Measurements from ENCODE around the gene WASHC3. TPM values are rescaled to one million over a fixed set of nuclear protein-coding genes. Genes with fewer than 3 reads are reported as not detected.
"Not testable (repeated sequence)": the region's sequence is repeated elsewhere in the genome, so short reads cannot be mapped to it uniquely, and the experiment has no call there.

The WASHC3 gene
- total RNA-seq, 2 donors from 2014 or later, result 56.6 to 66.1 TPM

DNA sequence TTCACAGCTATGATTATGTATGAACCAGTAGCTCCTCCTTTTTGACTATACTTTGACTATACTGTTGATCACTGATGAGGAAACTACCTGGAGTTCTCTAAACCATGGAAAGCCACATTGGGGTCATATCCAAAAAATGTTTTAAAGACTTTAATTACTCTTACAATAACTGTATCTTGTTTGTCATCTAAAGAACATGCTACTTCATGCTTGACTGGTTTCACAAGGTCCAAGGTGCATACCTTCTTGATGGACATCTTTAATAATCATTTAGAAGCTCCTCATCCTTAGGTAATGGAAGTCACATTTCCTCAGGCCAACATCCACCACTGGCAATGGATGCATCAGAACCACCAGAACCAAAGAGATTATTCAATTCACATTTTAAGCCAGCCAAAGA is 29.9 kb downstream of the WASHC3 start:
- no peaks in the 10 kb centered on the region for H3K27me3 Mint-ChIP-seq (ENCODE audit: low read depth)
- no peaks in the 10 kb centered on the region for H3K9me3 Mint-ChIP-seq
- peaks cover 2 to 6% of the 10 kb centered on the region in 2 donors for H3K36me3 Mint-ChIP-seq (ENCODE audit: insufficient read depth in 2 of 2)
- no peak for DNase-seq
- no peak overlapping the region for H3K4me3 Mint-ChIP-seq
- no peak overlapping the region for H3K27ac Mint-ChIP-seq
- no peak for ATAC-seq (replicated peaks in 1 of 2)
- no peaks in the 10 kb centered on the region for H3K4me1 Mint-ChIP-seq (ENCODE audit: low read depth)

- no peak for DNase-seq
- H3K4me1 Mint-ChIP-seq (ENCODE audit: low read depth), result no peaks in the 10 kb centered on the region
These were observed 32.6 kb downstream of the WASHC3 start for GRCh38 chr12:102029141-102029540.

DNA sequence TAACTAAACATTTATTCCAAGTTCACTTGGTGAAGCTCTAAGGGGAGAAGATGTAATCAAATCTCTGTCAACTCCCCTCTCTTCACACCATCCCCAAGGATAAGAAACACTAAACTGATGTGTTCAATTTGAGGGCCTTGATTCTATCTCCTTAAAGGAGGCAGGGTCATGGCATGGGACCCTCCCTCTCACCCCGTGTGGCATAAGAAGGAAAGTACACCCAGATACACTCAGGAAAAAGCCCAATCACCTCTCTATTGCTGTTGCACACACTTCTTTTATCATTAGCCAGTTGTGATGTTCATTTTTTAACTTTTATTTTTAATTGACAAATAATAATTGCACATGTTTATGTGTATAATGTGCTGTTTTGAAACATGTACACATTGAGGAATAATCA is 35.1 kb downstream of the WASHC3 start:
- H3K4me3 Mint-ChIP-seq, result no peak overlapping the region
- peaks cover 1 to 3% of the 10 kb centered on the region in 2 donors for H3K36me3 Mint-ChIP-seq (ENCODE audit: insufficient read depth in 2 of 2)
- H3K4me1 Mint-ChIP-seq (ENCODE audit: low read depth), result no peaks in the 10 kb centered on the region
- no peak overlapping the region for H3K27ac Mint-ChIP-seq
- no peak for DNase-seq
- ATAC-seq (replicated peaks in 1 of 2), result no peak
- no peaks in the 10 kb centered on the region for H3K9me3 Mint-ChIP-seq
- H3K27me3 Mint-ChIP-seq (ENCODE audit: low read depth), result no peaks in the 10 kb centered on the region

More at GRCh38 chr12:102029141-102029540, 32.6 kb downstream of the WASHC3 start:
- no peak for ATAC-seq (replicated peaks in 1 of 2)
- H3K27ac Mint-ChIP-seq, result no peak overlapping the region
- no peaks in the 10 kb centered on the region for H3K9me3 Mint-ChIP-seq
- H3K27me3 Mint-ChIP-seq (ENCODE audit: low read depth), result no peaks in the 10 kb centered on the region
- H3K4me3 Mint-ChIP-seq, result no peak overlapping the region
- H3K36me3 Mint-ChIP-seq (ENCODE audit: insufficient read depth in 2 of 2), result peaks cover 1 to 2% of the 10 kb centered on the region in 2 donors

DNA sequence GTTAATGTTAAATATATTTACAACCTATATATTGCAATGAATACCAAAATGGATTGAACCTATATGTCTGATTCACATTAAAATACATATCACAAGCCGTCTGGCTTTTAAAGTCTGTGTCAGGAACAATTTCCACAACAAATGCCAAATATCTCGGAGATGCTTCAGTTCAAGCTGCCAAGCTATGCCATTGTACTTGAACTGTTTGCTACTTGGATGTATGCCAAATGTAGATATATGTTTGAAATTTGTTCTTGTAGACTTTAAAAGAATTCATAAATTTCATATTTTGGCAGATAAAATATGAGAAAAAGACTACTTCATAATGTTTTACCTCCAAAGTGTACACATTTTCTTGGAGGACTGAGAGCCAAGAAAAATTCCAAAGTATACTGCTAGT is 37.0 kb downstream of the WASHC3 start:
- ATAC-seq (replicated peaks in 1 of 2) (no peak), DNase-seq (no peak)
- Mint-ChIP-seq H3K27me3 (ENCODE audit: low read depth) (no peaks in the 10 kb centered on the region), H3K9me3 (no peaks in the 10 kb centered on the region), H3K4me1 (ENCODE audit: low read depth) (no peaks in the 10 kb centered on the region), H3K4me3 (no peak overlapping the region), H3K36me3 (ENCODE audit: insufficient read depth in 2 of 2) (peaks cover 1 to 3% of the 10 kb centered on the region in 2 donors), H3K27ac (no peak overlapping the region)

DNA sequence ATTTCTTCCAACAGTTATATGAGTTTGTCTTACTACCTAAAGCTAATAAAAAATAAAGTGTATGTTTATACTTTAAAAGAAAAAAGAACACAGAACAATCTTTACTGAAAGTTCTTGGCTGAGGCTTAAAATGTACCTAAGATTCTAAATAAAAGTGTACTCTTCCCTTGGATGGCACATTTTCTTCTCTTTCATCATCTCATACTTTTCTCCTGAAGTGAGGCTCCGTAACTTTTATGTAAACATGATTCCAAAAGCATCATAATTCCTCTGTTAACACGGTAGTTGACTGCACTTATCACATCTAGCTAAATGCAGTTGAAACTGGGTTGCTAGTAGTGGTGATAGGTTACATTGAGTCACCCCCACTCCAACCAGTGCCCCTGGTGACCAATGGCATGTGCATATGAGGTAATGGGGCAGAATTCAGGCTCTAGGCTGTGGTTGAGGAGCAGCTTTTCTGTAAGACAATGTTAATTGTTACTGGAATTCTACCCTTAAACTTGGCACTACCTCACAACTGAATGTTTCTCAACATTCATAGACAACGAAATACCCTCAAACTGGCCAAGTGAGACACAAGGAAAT is 38.4 kb downstream of the WASHC3 start:
- H3K27ac Mint-ChIP-seq, result no peak overlapping the region
- DNase-seq (no peak), ATAC-seq (replicated peaks in 1 of 2) (no peak)
- no peaks in the 10 kb centered on the region for H3K4me1 Mint-ChIP-seq (ENCODE audit: low read depth)
- no peaks in the 10 kb centered on the region for H3K9me3 Mint-ChIP-seq
- H3K36me3 Mint-ChIP-seq (ENCODE audit: insufficient read depth in 2 of 2), result peaks cover 1 to 3% of the 10 kb centered on the region in 2 donors
- H3K4me3 Mint-ChIP-seq, result no peak overlapping the region
- H3K27me3 Mint-ChIP-seq (ENCODE audit: low read depth), result no peaks in the 10 kb centered on the region

GRCh38 chr12:102022286-102022685 is 39.5 kb downstream of the WASHC3 start:
- no peak overlapping the region for H3K4me3 Mint-ChIP-seq
- H3K9me3 Mint-ChIP-seq, result no peaks in the 10 kb centered on the region
- peaks cover 0 to 6% of the 10 kb centered on the region in 2 donors for H3K36me3 Mint-ChIP-seq (ENCODE audit: insufficient read depth in 2 of 2)
- H3K4me1 Mint-ChIP-seq (ENCODE audit: low read depth), result no peaks in the 10 kb centered on the region
- no peak for ATAC-seq (replicated peaks in 1 of 2)
- no peak overlapping the region for H3K27ac Mint-ChIP-seq
- no peak for DNase-seq
- no peaks in the 10 kb centered on the region for H3K27me3 Mint-ChIP-seq (ENCODE audit: low read depth)

DNA sequence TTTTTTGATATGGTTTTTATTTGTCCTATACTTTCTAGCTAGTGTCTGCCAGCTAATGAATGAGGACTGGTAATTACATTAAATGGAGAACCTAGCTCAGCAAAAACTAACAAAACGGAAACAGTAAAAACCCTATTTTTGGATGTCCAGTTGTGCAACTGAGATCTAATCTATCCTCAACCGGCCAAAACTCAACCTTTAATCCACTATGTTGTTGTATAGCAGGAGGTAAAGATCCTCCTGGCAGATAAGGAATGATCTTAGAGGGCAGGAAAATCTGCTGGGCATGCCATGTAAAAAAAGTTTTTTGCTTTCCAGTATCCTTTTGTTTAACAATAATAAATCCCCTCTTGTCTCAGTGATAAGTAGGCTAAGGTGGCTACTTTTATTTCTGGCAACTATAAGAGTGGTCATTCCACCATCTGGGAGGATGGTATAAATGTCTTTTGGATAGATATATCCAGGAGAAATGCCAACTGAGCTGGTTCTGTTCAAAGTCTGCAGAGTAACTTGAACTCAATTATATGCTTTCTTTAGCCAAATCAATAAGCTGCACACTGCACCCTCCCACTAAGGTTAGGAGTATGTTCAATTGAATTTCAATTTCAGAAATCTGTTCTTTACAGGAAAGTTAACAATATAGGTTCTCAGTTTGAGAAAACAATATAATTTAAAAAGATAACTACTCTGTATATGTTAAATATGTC is 40.1 kb downstream of the WASHC3 start:
- no peak for DNase-seq
- no peaks in the 10 kb centered on the region for H3K4me1 Mint-ChIP-seq (ENCODE audit: low read depth)
- peak overlapping the region; percentile 47 for H3K27ac Mint-ChIP-seq
- no peak for ATAC-seq (replicated peaks in 1 of 2)
- H3K36me3 Mint-ChIP-seq (ENCODE audit: insufficient read depth in 2 of 2), result peaks cover 0 to 7% of the 10 kb centered on the region in 2 donors
- H3K27me3 Mint-ChIP-seq (ENCODE audit: low read depth), result no peaks in the 10 kb centered on the region
- no peaks in the 10 kb centered on the region for H3K9me3 Mint-ChIP-seq
- H3K4me3 Mint-ChIP-seq, result no peak overlapping the region

DNA sequence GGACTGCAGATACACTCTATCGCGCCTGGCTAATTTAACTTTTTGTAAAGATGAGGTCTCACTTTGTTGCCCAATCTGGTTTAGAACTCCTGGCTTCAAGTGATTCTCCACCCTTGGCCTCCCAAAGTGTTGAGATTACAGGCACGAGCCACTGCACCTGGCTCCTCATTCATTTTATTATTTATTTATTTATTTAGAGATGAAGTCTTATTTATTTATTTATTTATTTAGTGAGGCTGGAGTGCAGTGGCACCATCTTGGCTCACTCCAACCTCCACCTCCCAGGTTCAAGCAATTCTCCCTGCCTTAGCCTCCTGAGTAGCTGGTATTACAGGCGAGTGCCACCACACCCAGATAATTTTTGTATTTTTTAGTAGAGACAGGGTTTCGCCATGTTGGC is 43.2 kb downstream of the WASHC3 start:
- DNase-seq; H3K4me1 Mint-ChIP-seq (ENCODE audit: low read depth); H3K36me3 Mint-ChIP-seq (ENCODE audit: insufficient read depth in 2 of 2); ATAC-seq (replicated peaks in 1 of 2); H3K9me3 Mint-ChIP-seq; H3K4me3 Mint-ChIP-seq; H3K27ac Mint-ChIP-seq; H3K27me3 Mint-ChIP-seq (ENCODE audit: low read depth): not testable (repeated sequence)

GRCh38 chr12:102016472-102016871 is 45.3 kb downstream of the WASHC3 start:
- ATAC-seq (replicated peaks in 1 of 2) (peak; percentile 87 to 98), DNase-seq (no peak)
- H3K4me1 Mint-ChIP-seq (ENCODE audit: low read depth), result no peaks in the 10 kb centered on the region
- H3K36me3 Mint-ChIP-seq (ENCODE audit: insufficient read depth in 2 of 2), result peaks cover 4% of the 10 kb centered on the region in 2 donors
- H3K9me3 Mint-ChIP-seq, result no peaks in the 10 kb centered on the region
- no peak overlapping the region for H3K4me3 Mint-ChIP-seq
- H3K27ac Mint-ChIP-seq, result peak overlapping the region; percentile 60
- H3K27me3 Mint-ChIP-seq (ENCODE audit: low read depth), result no peaks in the 10 kb centered on the region

GRCh38 chr12:102010265-102010994 is 51.4 kb downstream of the WASHC3 start:
- peak in 1 of 2 donors; percentile 15 for ATAC-seq (replicated peaks in 1 of 2)
- no peaks in the 10 kb centered on the region for H3K27me3 Mint-ChIP-seq (ENCODE audit: low read depth)
- H3K4me1 Mint-ChIP-seq (ENCODE audit: low read depth), result no peaks in the 10 kb centered on the region
- H3K27ac Mint-ChIP-seq, result no peak overlapping the region
- no peaks in the 10 kb centered on the region for H3K9me3 Mint-ChIP-seq
- DNase-seq, result no peak
- no peak overlapping the region for H3K4me3 Mint-ChIP-seq
- H3K36me3 Mint-ChIP-seq (ENCODE audit: insufficient read depth in 2 of 2), result peaks cover 0 to 5% of the 10 kb centered on the region in 2 donors

DNA sequence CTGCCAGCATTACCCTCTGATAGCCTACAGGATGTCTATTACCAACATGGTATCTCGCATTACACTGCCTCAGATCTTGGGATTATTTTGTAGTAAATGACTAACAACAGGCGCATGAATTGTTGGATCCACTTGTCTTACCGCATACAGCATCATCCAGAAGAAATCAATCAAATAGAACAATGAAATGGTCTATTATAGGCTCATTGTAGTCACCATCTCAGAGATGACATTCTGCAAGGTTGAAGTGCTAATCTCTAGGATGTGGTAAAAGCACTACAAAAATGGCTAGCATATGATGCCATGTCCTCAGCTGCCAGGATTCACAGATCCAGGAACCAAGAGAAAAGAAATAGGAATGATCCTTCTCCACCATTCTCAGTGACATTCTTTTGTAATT is 52.0 kb downstream of the WASHC3 start:
- Mint-ChIP-seq H3K36me3 (ENCODE audit: insufficient read depth in 2 of 2) (peaks cover 0 to 5% of the 10 kb centered on the region in 2 donors), H3K4me3 (no peak overlapping the region), H3K27ac (no peak overlapping the region), H3K4me1 (ENCODE audit: low read depth) (no peaks in the 10 kb centered on the region), H3K27me3 (ENCODE audit: low read depth) (no peaks in the 10 kb centered on the region), H3K9me3 (no peaks in the 10 kb centered on the region)
- ATAC-seq (replicated peaks in 1 of 2), result no peak
- no peak for DNase-seq

GRCh38 chr12:102008615-102009126 is 53.1 kb downstream of the WASHC3 start:
- no peak overlapping the region for H3K4me3 Mint-ChIP-seq
- H3K36me3 Mint-ChIP-seq (ENCODE audit: insufficient read depth in 2 of 2), result peaks cover 0 to 5% of the 10 kb centered on the region in 2 donors
- H3K9me3 Mint-ChIP-seq, result no peaks in the 10 kb centered on the region
- H3K4me1 Mint-ChIP-seq (ENCODE audit: low read depth), result no peaks in the 10 kb centered on the region
- no peak overlapping the region for H3K27ac Mint-ChIP-seq
- H3K27me3 Mint-ChIP-seq (ENCODE audit: low read depth), result no peaks in the 10 kb centered on the region
- DNase-seq, result no peak
- no peak for ATAC-seq (replicated peaks in 1 of 2)

DNA sequence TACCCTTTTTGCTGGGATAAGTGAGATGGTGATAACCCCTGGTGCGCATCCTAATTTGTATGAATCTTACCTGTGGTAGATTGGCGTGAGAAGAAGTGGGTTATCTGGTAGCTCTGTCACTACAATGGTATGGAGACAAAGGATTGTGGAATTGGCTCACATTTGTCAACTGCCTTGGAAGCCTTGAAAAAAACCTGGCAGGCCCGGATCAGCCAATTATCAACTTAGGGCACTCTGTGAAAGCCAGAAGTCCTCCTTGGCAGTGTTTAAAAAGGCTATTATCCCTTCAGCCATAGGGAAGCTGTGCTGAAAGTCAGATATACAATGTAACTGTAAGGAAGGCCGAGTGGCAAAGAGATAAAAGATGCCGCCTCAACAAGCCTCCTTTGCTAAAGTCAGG is 56.5 kb downstream of the WASHC3 start:
- ATAC-seq (replicated peaks in 1 of 2), result no peak
- Mint-ChIP-seq H3K27ac (no peak overlapping the region), H3K4me3 (no peak overlapping the region), H3K27me3 (ENCODE audit: low read depth) (no peaks in the 10 kb centered on the region), H3K9me3 (no peaks in the 10 kb centered on the region), H3K4me1 (ENCODE audit: low read depth) (no peaks in the 10 kb centered on the region), H3K36me3 (ENCODE audit: insufficient read depth in 2 of 2) (peaks cover 0 to 1% of the 10 kb centered on the region in 2 donors)
- DNase-seq, result no peak
